GM15510 (cell line): Measurements from ENCODE around the gene ADSS2.

Experiments used
- POLR2A ChIP-seq: IDR thresholded peaks from 3 replicates; pipeline ENCODE4 v1.6.1; 2011; ENCODE audit warnings: borderline replicate concordance; ENCODE audit not compliant: insufficient read length; ENCODE audit errors: extremely low read depth

The ADSS2 gene

GRCh38 chr1:244447552-244447951 lies 4.2 kb downstream of the ADSS2 start:
- TF ChIP-seq POLR2A = no peak

GRCh38 chr1:244447024-244447423 lies 4.7 kb downstream of the ADSS2 start:
- TF ChIP-seq POLR2A = no peak

- no peak for TF ChIP-seq POLR2A
These were observed 6.2 kb downstream of the ADSS2 start for GRCh38 chr1:244445320-244446181.

- no peak for TF ChIP-seq POLR2A
These were observed 6.9 kb downstream of the ADSS2 start for GRCh38 chr1:244444854-244445253.

GRCh38 chr1:244442850-244443249 lies 8.9 kb downstream of the ADSS2 start:
- no peak for TF ChIP-seq POLR2A

GRCh38 chr1:244439391-244440032 lies 12.2 kb downstream of the ADSS2 start:
- no peak for TF ChIP-seq POLR2A

- no peak for TF ChIP-seq POLR2A
These were observed 14.6 kb downstream of the ADSS2 start for GRCh38 chr1:244437086-244437468.

GRCh38 chr1:244436336-244437085 lies 15.2 kb downstream of the ADSS2 start:
- no peak for TF ChIP-seq POLR2A

- no peak for TF ChIP-seq POLR2A
These were observed 16.0 kb downstream of the ADSS2 start for GRCh38 chr1:244435562-244436205.

GRCh38 chr1:244431166-244431565 lies 20.5 kb downstream of the ADSS2 start:
- TF ChIP-seq POLR2A = no peak

GRCh38 chr1:244429818-244430217 lies 21.9 kb downstream of the ADSS2 start:
- no peak for TF ChIP-seq POLR2A

- no peak for TF ChIP-seq POLR2A
These were observed 24.1 kb downstream of the ADSS2 start for GRCh38 chr1:244427647-244428046.

GRCh38 chr1:244424649-244425334 lies 26.9 kb downstream of the ADSS2 start:
- TF ChIP-seq POLR2A = no peak

GRCh38 chr1:244422174-244422573 lies 29.5 kb downstream of the ADSS2 start:
- TF ChIP-seq POLR2A = no peak
